Adrenal gland (tissue), 5 donors: ENCODE results near the gene RAB30.

ENCODE experiments used
- POLR2A ChIP-seq, 2 donors: fragments of 450-650 bp; IDR thresholded peaks; one replicate each; pipeline ENCODE4 v1.6.1; 2017; ENCODE audit warnings: antibody characterized with exemption in 2 of 2, mild to moderate bottlenecking in 2 of 2, moderate library complexity in 1 of 2
- TF ChIP-seq, protein P1 (sequence below), 6 experiments: fragments of 450-650 bp in 4 of 6; fragments of 200-600 bp in 2 of 6; sonication (generic) in 1 of 6; IDR thresholded peaks; 1 replicate in 5 of 6; 2 replicates in 1 of 6; pipeline versions ENCODE4 v1.5.1 to v1.8.0; 2016 to 2021; ENCODE audit warnings: antibody characterized with exemption in 6 of 6, mild to moderate bottlenecking in 2 of 6, moderate library complexity in 1 of 6
- donor health status: DM: no; HTN: no; CAD: no.

DNA sequence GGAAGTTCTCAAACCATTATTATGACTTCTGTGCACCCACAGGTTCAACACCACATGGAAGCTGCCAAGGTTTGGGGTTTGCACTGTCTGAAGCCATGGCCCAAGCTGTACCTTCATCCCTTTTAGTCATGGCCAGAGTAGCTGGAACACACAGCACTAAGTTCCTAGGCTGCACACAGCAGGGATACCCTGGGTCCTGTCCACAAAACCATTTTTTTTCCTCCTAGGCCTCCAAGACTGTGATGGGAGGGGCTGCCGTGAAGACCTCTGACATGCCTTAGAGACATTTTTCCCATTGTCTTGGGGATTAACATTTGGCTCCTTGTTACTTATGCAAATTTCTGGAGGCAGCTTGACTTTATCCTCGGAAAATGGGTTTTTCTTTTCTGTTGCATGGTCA, 127.5 kb downstream of the RAB30 start:
- TF ChIP-seq POLR2A (IDR thresholded peaks at IDR 0.05) = no peak
- TF ChIP-seq, protein P1, sequence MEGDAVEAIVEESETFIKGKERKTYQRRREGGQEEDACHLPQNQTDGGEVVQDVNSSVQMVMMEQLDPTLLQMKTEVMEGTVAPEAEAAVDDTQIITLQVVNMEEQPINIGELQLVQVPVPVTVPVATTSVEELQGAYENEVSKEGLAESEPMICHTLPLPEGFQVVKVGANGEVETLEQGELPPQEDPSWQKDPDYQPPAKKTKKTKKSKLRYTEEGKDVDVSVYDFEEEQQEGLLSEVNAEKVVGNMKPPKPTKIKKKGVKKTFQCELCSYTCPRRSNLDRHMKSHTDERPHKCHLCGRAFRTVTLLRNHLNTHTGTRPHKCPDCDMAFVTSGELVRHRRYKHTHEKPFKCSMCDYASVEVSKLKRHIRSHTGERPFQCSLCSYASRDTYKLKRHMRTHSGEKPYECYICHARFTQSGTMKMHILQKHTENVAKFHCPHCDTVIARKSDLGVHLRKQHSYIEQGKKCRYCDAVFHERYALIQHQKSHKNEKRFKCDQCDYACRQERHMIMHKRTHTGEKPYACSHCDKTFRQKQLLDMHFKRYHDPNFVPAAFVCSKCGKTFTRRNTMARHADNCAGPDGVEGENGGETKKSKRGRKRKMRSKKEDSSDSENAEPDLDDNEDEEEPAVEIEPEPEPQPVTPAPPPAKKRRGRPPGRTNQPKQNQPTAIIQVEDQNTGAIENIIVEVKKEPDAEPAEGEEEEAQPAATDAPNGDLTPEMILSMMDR (IDR thresholded peaks at IDR 0.05) = no peak
